Loucy (cell line): ENCODE results near the gene PIP4K2C.

Experiments
- H2AFZ ChIP-seq: fragments of 200-600 bp; sonication (generic); 2 replicates; pipeline ENCODE4 v1.6.0; 2016; ENCODE audit warnings: antibody characterized with exemption, mild to moderate bottlenecking, low read length, moderate library complexity
- H3F3A ChIP-seq: fragments of 200-600 bp; 2 replicates; pipeline ENCODE4 v1.6.0; 2016; ENCODE audit warnings: antibody characterized with exemption, low read depth, mild to moderate bottlenecking
- H3K27me3 ChIP-seq: fragments of 200-600 bp; sonication (generic); 2 replicates; pipeline ENCODE4 v1.6.1; 2014; ENCODE audit warnings: low read length, mild to moderate bottlenecking; ENCODE audit not compliant: insufficient read depth, poor library complexity, severe bottlenecking
- H3K36me3 ChIP-seq: fragments of 200-600 bp; sonication (generic); 2 replicates; pipeline ENCODE4 v1.6.1; 2016; ENCODE audit warnings: low read length; ENCODE audit not compliant: insufficient read depth
- H3K4me1 ChIP-seq: fragments of 200-600 bp; sonication (generic); 2 replicates; pipeline ENCODE4 v1.5.1; 2014; ENCODE audit warnings: low read length, mild to moderate bottlenecking; ENCODE audit not compliant: insufficient read depth, poor library complexity, severe bottlenecking
- H3K4me2 ChIP-seq: fragments of 200-600 bp; sonication (generic); 2 replicates; pipeline ENCODE4 v1.6.0; 2014; ENCODE audit warnings: antibody characterized with exemption, low read length, low read depth, mild to moderate bottlenecking; ENCODE audit not compliant: poor library complexity, severe bottlenecking
- H3K4me3 ChIP-seq: fragments of 200-600 bp; sonication (generic); 2 replicates; pipeline ENCODE4 v1.5.1; 2014; ENCODE audit warnings: low read length, mild to moderate bottlenecking, mixed read lengths; ENCODE audit not compliant: poor library complexity, severe bottlenecking
- H3K79me2 ChIP-seq: fragments of 200-600 bp; sonication (generic); 2 replicates; pipeline ENCODE4 v1.6.1; 2014; ENCODE audit warnings: low read length; ENCODE audit not compliant: insufficient read depth
- H3K9ac ChIP-seq: fragments of 200-600 bp; sonication (generic); 2 replicates; pipeline ENCODE4 v1.6.0; 2014; ENCODE audit warnings: mild to moderate bottlenecking, low read depth, low read length, moderate library complexity; ENCODE audit not compliant: poor library complexity, severe bottlenecking
- H3K9me2 ChIP-seq: fragments of 200-600 bp; sonication (generic); replicated peaks from 2 replicates; pipeline ENCODE4 v1.6.1; 2016; ENCODE audit warnings: low read depth, low read length, mixed read lengths
- H3K9me3 ChIP-seq: fragments of 200-600 bp; sonication (generic); 2 replicates; pipeline ENCODE4 v1.6.1; 2014; ENCODE audit warnings: mild to moderate bottlenecking, antibody characterized with exemption, low read length, low read depth; ENCODE audit not compliant: insufficient read depth
- H4K20me1 ChIP-seq: fragments of 200-600 bp; sonication (generic); 2 replicates; pipeline ENCODE4 v1.6.0; 2014; ENCODE audit warnings: antibody characterized with exemption, low read length, mild to moderate bottlenecking; ENCODE audit not compliant: insufficient read depth, poor library complexity, severe bottlenecking
- CTCF ChIP-seq: fragments of 200-600 bp; sonication (generic); conservative IDR thresholded peaks from 2 replicates; pipeline ENCODE4 v1.5.1; 2014; ENCODE audit warnings: mild to moderate bottlenecking, antibody characterized with exemption, low read length
- EZH2phosphoT487 ChIP-seq: fragments of 200-600 bp; IDR thresholded peaks from 2 replicates; pipeline ENCODE4 v1.6.1; 2018; ENCODE audit warnings: antibody characterized with exemption, mild to moderate bottlenecking, moderate library complexity, borderline replicate concordance

Gene PIP4K2C

GRCh38 chr12:57574795-57575194, 16.2 kb upstream of the PIP4K2C start:
- Histone ChIP-seq H3K4me1 (no peaks in the 10 kb centered on the region), H2AFZ (no peak overlapping the region), H3K9ac (no peak overlapping the region), H3K27me3 (no peaks in the 10 kb centered on the region), H3K9me2 (no peaks in the 10 kb centered on the region), H3K36me3 (no peaks in the 10 kb centered on the region), H3K79me2 (no peaks in the 10 kb centered on the region), H3K4me3 (no peak overlapping the region), H4K20me1 (no peaks in the 10 kb centered on the region), H3K9me3 (no peaks in the 10 kb centered on the region), H3F3A (no peaks in the 10 kb centered on the region), H3K4me2 (no peak overlapping the region)
- TF ChIP-seq CTCF (no peak), EZH2phosphoT487 (no peak)

GRCh38 chr12:57575771-57576612, 15.0 kb upstream of the PIP4K2C start:
- Histone ChIP-seq H3F3A (no peaks in the 10 kb centered on the region), H3K9me3 (no peaks in the 10 kb centered on the region), H3K36me3 (no peaks in the 10 kb centered on the region)

GRCh38 chr12:57576613-57577160, 14.3 kb upstream of the PIP4K2C start:
- H3K4me3 ChIP-seq = no peak overlapping the region
- H3K9me3 ChIP-seq = no peaks in the 10 kb centered on the region
- peaks cover 5% of the 10 kb centered on the region for H3K4me1 ChIP-seq
- TF ChIP-seq EZH2phosphoT487 = no peak
- TF ChIP-seq CTCF = no peak
- no peak overlapping the region for H3K4me2 ChIP-seq
- H3K9ac ChIP-seq = no peak overlapping the region
- no peaks in the 10 kb centered on the region for H3K36me3 ChIP-seq
- H2AFZ ChIP-seq = no peak overlapping the region
- H3K79me2 ChIP-seq = no peaks in the 10 kb centered on the region
- H3F3A ChIP-seq = no peaks in the 10 kb centered on the region
- H4K20me1 ChIP-seq = no peaks in the 10 kb centered on the region
- H3K27me3 ChIP-seq = no peaks in the 10 kb centered on the region
- no peaks in the 10 kb centered on the region for H3K9me2 ChIP-seq

More at GRCh38 chr12:57575771-57576612, 15.0 kb upstream of the PIP4K2C start:
- TF ChIP-seq CTCF = no peak
- no peak for TF ChIP-seq EZH2phosphoT487
- H3K4me2 ChIP-seq = no peak overlapping the region
- peaks cover 5% of the 10 kb centered on the region for H3K4me1 ChIP-seq
- H4K20me1 ChIP-seq = no peaks in the 10 kb centered on the region
- H3K9me2 ChIP-seq = no peaks in the 10 kb centered on the region
- H3K9ac ChIP-seq = no peak overlapping the region
- no peaks in the 10 kb centered on the region for H3K79me2 ChIP-seq
- no peak overlapping the region for H3K4me3 ChIP-seq
- H2AFZ ChIP-seq = no peak overlapping the region
- no peaks in the 10 kb centered on the region for H3K27me3 ChIP-seq
